Prostate gland (tissue), 2 donors: ENCODE results near the gene AUTS2. TPM values are rescaled to one million over a fixed set of nuclear protein-coding genes. Genes with fewer than 3 reads are reported as not detected.

Experiments used
- DNase-seq: peaks from one replicate; pipeline ENCODE4 v3.0.0-alpha.2; 2019; ENCODE audit warnings: low spot score
- H3K27ac ChIP-seq, 2 donors: fragments of 200-600 bp; sonication (generic); 2 replicates each; pipeline ENCODE4 v1.5.1; 2017 to 2019
- H3K27me3 ChIP-seq: fragments of 200-600 bp; sonication (generic); replicated peaks from 2 replicates; pipeline ENCODE4 v1.5.1; 2019; ENCODE audit not compliant: insufficient read depth
- H3K36me3 ChIP-seq, 2 donors: fragments of 200-600 bp; sonication (generic); 1 replicate in 1 of 2; 2 replicates in 1 of 2; pipeline versions ENCODE4 v1.5.1 to v1.8.1; 2017 to 2019
- H3K4me1 ChIP-seq: fragments of 200-600 bp; sonication (generic); replicated peaks from 2 replicates; pipeline ENCODE4 v1.5.1; 2019
- H3K4me3 ChIP-seq, 2 donors: fragments of 200-600 bp; sonication (generic); 2 replicates each; pipeline ENCODE4 v1.5.1; 2017 to 2019
- H3K9me3 ChIP-seq: fragments of 200-600 bp; sonication (generic); 2 replicates; pipeline ENCODE4 v1.5.1; 2017
- POLR2A ChIP-seq: fragments of 450-650 bp; IDR thresholded peaks from one replicate; pipeline ENCODE4 v1.6.1; 2016; ENCODE audit warnings: antibody characterized with exemption, mild to moderate bottlenecking
- POLR2AphosphoS5 ChIP-seq: sonication (generic); formaldehyde crosslinking; IDR thresholded peaks from one replicate; pipeline ENCODE4 v1.6.1; 2017; ENCODE audit warnings: antibody characterized with exemption
- WGBS: methylation state at CpG from one replicate; pipeline ENCODE4 v1.1.5; 2018; 5-methylcytosine and 5-hydroxymethylcytosine counted together
- intact Hi-C: fragments of 100-400 bp; cut with DNase I; formaldehyde crosslinking; loops from one replicate; pipeline ENCODE4 v1.14.2; 2022
- total RNA-seq, 2 donors: library from RNA; depleted of rRNA; stranded (reverse); fragments of >200 nt; gene quantifications; one replicate each; pipeline ENCODE4 v1.1.0, GENCODE V29; 2016
- TF ChIP-seq, protein P1 (sequence below), 4 experiments: fragments of 200-600 bp in 2 of 4; fragments of 450-650 bp in 2 of 4; sonication (generic) in 2 of 4; IDR thresholded peaks; 1 replicate in 3 of 4; 2 replicates in 1 of 4; pipeline ENCODE4 v1.5.1; 2016 to 2019; ENCODE audit warnings: antibody characterized with exemption in 4 of 4, mild to moderate bottlenecking in 2 of 4, moderate library complexity in 2 of 4

The AUTS2 gene
- total RNA-seq, 2 donors from 2014 or later: 25.0 to 55.2 TPM

GRCh38 chr7:70618020-70618551 lies 1019.8 kb downstream of the AUTS2 start:
- Histone ChIP-seq H3K36me3 (no peaks in the 10 kb centered on the region), H3K9me3 (no peaks in the 10 kb centered on the region), H3K4me1 (no peaks in the 10 kb centered on the region), H3K4me3 (no peak overlapping the region), H3K27me3 (no peaks in the 10 kb centered on the region), H3K27ac (no peak overlapping the region)
- DNase-seq: no peak
- intact Hi-C loops: no loop called here
- WGBS: 90% methylated on average over 10 of the region's 10 CpGs
- TF ChIP-seq POLR2A: no peak
- TF ChIP-seq, protein P1, sequence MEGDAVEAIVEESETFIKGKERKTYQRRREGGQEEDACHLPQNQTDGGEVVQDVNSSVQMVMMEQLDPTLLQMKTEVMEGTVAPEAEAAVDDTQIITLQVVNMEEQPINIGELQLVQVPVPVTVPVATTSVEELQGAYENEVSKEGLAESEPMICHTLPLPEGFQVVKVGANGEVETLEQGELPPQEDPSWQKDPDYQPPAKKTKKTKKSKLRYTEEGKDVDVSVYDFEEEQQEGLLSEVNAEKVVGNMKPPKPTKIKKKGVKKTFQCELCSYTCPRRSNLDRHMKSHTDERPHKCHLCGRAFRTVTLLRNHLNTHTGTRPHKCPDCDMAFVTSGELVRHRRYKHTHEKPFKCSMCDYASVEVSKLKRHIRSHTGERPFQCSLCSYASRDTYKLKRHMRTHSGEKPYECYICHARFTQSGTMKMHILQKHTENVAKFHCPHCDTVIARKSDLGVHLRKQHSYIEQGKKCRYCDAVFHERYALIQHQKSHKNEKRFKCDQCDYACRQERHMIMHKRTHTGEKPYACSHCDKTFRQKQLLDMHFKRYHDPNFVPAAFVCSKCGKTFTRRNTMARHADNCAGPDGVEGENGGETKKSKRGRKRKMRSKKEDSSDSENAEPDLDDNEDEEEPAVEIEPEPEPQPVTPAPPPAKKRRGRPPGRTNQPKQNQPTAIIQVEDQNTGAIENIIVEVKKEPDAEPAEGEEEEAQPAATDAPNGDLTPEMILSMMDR (IDR thresholded peaks at IDR 0.05): no peak
- no peak for TF ChIP-seq POLR2AphosphoS5

GRCh38 chr7:70619130-70619529 lies 1020.9 kb downstream of the AUTS2 start:
- Histone ChIP-seq H3K4me1 (no peaks in the 10 kb centered on the region), H3K9me3 (no peaks in the 10 kb centered on the region), H3K4me3 (no peak overlapping the region), H3K27me3 (no peaks in the 10 kb centered on the region), H3K36me3 (no peaks in the 10 kb centered on the region), H3K27ac (no peak overlapping the region)
- DNase-seq: no peak
- intact Hi-C loops: no loop called here
- TF ChIP-seq, protein P1 (IDR thresholded peaks at IDR 0.05): no peak
- TF ChIP-seq POLR2AphosphoS5 (no peak), POLR2A (no peak)
- WGBS: 80% methylated on average over 12 of the region's 12 CpGs

- no peaks in the 10 kb centered on the region for H3K4me1 ChIP-seq
- H3K36me3 ChIP-seq: no peaks in the 10 kb centered on the region
- no peaks in the 10 kb centered on the region for H3K27me3 ChIP-seq
- TF ChIP-seq, protein P1 (IDR thresholded peaks at IDR 0.05): no peak
- TF ChIP-seq POLR2AphosphoS5 (no peak), POLR2A (no peak)
- no peaks in the 10 kb centered on the region for H3K9me3 ChIP-seq
- H3K27ac ChIP-seq: no peak overlapping the region
- DNase-seq: no peak
- intact Hi-C loops: no loop called here
- WGBS: 98% methylated on average over 7 of the region's 7 CpGs
- H3K4me3 ChIP-seq: no peak overlapping the region
Measured at GRCh38 chr7:70619659-70620058, 1021.4 kb downstream of the AUTS2 start.

GRCh38 chr7:70620333-70621055 lies 1022.2 kb downstream of the AUTS2 start:
- TF ChIP-seq POLR2AphosphoS5 (no peak), POLR2A (no peak)
- 79% methylated on average over 19 of the region's 19 CpGs for WGBS

GRCh38 chr7:70621954-70622600 lies 1023.8 kb downstream of the AUTS2 start:
- Histone ChIP-seq H3K36me3 (no peaks in the 10 kb centered on the region), H3K27ac (no peak overlapping the region), H3K27me3 (no peaks in the 10 kb centered on the region), H3K4me1 (no peaks in the 10 kb centered on the region), H3K9me3 (no peaks in the 10 kb centered on the region), H3K4me3 (no peak overlapping the region)
- DNase-seq: no peak
- intact Hi-C loops: no loop called here
- TF ChIP-seq POLR2AphosphoS5 (no peak), POLR2A (no peak)
- TF ChIP-seq, protein P1 (IDR thresholded peaks at IDR 0.05): no peak
- WGBS: 85% methylated on average over 17 of the region's 17 CpGs

More at GRCh38 chr7:70620333-70621055, 1022.2 kb downstream of the AUTS2 start:
- no peak overlapping the region for H3K27ac ChIP-seq
- intact Hi-C loops: no loop called here
- no peaks in the 10 kb centered on the region for H3K27me3 ChIP-seq
- H3K4me3 ChIP-seq: no peak overlapping the region
- no peak for DNase-seq
- no peaks in the 10 kb centered on the region for H3K4me1 ChIP-seq
- H3K9me3 ChIP-seq: no peaks in the 10 kb centered on the region
- no peaks in the 10 kb centered on the region for H3K36me3 ChIP-seq
